GM19438 (cell line): ENCODE results near the gene ARAP1.

Experiments used
- ATAC-seq: cut with Tn5 transposase; IDR thresholded peaks from one replicate; pipeline ENCODE4 v1.9.1; 2021; ENCODE audit warnings: low read depth; ENCODE audit not compliant: unreplicated experiment

ARAP1 gene

DNA sequence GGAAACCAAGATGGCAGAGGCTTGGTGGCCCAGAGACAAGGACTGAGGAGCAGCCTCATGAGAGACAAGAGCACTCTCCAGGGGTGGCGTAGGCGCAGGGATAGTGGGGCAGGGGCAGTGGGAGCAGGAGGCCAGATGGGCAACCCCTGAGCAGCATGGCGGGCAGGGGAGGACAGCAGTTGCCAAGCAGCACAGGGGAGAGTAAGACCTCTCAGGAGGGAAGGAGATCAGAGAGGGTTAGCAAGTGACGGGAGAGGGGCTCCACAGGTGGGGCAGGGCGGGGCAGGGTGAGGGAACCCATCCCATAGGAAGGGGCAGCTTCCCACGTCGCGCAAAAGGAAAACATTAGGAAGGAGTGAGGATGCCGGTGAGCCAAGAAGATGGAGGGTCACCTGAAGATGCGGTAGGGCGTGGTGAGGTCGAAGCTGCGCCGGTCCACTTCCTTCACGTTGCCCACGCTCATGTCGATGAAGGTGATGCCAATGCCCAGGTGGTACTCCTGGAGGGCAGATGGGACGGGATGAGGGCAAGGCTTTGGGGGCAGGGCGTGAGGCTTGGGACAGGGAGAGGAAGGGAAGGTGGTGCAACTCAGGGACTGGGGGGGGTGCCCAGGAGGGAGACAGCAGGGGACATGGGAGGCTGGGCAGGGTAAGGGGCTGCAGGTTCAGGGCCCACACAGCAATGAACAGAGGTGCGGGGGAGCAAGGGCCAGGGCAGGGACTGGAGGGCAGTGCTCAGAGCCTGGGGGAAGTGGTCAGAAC is 42.5 kb downstream of the ARAP1 start:
- ATAC-seq, result no peak

DNA sequence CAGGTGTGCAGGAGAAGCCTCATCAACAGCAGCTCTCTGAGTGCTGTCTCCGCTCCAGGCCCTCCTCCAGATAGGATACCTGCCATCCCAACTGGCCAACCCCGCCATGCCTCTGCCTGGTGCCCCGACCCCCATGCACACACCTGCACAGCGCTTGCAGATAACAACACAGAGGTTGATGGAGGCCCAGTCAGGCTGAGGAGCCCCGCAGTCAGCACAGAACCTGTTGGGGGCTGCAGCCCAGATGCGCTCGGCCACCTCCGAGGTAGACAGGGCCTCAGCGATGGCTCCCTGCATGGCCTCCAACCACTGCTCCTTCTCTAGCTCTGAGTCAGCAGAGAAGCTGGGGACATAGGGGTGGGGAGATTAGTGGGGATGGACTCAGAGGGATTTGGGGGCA is 45.2 kb downstream of the ARAP1 start:
- ATAC-seq, result no peak

DNA sequence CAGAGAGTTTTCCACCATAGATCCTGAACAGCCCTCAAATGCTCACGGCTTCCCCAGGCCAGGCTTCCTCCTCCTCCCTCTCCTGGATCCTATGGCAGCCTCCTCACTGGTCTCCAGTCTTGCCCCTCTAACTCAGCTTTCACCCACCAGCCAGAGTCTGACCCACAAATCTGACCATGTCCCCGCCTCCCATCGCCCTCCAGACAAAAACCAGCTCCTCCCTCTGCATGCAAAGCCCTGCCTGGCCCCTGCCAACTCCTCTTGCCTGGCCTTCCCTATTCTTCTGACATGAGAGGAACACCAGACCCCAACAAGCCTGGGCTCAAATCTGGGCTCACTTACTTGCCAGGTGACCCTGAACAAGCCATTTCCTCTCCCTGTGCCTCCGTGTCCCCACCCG is 45.6 kb downstream of the ARAP1 start:
- ATAC-seq, result no peak

DNA sequence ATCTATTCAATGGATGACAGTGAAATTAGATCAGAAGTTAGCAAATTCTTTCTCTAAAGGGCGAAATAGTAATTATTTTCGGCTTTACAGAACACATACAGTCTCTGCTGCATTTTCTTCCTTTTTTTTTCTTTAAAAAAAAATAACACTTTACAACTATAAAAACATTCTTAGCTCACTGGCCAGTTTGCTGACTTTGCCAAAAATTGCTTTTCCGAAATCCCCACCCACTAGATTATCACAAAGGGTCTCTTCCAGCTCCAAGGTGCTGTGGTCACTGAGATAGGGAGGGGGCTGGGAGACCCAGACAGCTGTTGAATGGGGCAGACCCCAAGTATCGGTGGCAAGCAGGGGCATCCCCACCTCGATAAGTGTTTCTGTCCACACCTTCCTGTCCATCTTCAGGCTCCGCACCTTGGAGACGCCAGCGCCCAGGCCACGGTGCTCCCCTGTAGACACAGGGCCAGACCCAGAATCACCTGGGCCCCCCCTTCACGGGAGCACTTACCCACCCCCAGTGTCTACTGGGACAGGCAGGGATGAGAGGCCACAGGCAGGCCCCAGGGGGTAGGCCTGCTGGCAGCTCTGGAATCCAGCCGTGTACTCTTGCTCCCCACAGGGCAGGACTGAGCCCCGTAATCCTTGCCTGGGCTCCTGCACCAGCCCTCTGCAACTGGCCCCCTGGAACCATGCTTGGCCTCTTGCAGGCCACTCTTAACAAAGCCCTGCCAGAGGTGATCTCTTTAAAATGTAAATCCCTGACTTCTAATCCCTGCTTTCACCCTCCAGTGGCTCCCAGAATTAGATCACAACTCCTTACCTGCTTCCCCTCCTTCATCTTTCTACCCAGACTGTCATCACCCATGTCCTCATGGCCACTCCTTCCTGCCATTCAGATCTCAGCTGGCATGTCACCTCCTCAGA is 46.5 kb downstream of the ARAP1 start:
- no peak for ATAC-seq

DNA sequence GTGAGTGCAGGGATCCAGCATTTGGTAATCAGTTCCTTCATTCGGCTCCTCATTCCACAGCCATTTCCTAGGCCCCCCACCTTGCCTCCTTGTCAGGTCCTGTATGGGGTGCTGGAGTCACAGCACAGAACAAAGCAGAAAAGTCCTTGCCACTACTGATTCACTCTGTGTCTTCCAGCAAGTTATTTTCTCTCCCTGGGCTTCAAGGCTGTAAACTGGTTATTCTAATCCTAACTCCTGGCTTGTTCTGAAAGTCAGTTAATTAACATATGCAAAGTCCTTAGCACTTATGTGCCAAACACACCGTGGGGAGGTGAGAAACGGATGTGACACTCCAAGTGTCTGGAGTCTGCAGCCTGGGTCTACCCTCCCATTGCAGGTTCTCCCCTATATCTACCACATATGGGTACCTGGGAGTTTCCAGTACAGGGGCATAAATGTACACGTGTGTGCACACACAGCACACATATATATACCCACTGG is 47.4 kb downstream of the ARAP1 start:
- no peak for ATAC-seq

DNA sequence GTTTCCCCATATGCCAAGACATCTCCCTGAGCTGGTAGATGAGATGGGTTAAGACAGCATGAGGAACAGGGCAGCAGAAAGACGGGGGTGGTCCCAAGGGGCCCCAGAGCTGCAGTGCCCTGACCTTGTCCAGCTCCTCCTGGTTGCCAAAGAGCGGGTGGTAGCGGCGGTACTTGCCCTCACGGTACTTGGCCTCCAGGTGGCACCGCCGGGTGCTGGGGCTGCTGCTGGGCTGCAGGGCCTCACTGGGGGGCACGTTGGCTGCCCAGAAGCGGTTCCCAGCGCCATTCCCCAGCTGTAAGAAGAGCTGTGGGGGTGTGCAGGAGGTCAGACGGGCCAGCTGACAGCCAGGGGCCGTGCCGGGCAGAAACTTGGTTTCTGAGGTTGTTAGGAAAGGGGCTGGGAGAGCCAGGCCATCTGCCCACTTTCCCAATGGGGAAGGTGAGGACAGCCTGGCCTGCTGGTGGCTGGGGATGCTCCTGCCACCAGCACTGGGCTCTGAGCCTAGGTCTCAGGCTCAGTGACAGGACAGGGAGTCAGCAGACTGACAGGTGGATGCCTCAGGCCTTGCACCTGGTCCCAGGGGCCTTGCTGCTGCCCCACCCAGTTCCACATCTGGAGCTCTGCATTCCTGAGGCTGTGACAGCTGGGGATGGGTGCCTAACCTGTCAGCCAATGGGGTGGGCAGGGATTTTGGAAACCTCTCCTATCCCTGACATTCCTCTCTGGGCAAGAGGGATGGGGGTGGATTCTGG is 48.0 kb downstream of the ARAP1 start:
- ATAC-seq, result no peak

DNA sequence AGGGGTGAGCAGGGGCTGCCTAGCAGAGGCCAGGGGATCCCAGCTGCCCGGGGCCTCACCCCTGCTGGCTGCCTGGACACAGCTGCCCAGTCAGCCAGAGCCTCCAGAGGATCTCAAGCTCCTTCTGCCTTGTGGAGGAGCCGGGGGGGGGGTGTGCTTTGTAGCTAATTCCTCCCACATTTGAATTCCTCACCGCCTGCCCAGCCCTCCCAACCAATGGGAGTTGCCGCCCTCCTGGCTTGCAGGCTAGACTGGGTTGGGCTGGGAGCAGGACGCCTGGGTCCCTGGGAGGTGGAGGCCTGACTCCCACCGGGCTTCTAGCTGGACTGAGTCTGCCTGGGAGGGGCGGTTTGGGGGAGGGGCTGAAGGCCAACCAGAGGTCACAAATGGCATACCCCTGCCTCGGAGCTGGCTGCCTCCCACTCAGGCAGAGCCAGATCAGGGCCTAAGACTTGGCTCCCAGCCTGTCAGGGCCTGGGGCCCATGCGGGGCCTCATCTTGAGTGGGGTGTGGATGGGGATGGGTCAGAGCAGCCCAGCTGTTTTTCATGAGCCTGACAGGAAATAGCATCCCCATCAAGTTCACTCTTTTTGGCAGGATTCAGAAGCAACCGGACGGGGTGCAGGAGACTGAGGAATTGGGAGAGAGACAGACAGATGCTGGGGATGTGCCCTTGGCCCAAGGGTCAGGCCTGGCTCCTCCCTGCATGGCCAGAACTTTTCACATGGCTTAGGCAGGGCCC is 48.8 kb downstream of the ARAP1 start:
- no peak for ATAC-seq

DNA sequence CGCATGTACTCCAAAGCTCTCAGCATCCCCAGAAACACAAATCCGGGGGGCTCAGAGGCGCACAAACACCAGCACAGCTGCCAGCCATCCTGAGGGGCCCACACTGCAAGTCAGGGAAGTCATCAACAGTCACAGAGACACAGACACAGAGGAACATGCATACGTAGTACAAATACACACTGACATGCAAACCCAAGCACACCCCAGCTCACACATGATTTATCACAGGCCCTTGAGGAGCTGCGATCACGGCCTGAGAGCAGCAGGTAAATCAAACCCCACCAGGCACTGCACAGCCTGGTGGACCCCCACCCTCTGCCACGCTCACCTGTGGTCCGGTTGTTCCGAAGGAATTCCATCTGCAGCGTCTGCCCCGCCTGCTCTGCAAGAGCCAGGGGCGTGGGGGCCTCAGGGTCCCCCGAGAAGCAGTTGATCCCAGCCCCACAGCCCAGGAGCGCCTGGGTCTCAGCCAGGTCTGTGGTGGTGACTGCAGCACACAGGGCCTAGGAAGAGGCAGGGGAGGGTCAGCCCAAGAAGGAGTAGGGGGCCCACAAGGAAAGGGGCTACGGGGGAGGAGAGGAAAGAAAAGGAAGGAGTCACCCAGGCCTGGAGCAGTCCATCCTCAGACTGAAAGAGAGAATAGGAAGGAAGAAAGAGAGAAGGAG is 49.5 kb downstream of the ARAP1 start:
- no peak for ATAC-seq

DNA sequence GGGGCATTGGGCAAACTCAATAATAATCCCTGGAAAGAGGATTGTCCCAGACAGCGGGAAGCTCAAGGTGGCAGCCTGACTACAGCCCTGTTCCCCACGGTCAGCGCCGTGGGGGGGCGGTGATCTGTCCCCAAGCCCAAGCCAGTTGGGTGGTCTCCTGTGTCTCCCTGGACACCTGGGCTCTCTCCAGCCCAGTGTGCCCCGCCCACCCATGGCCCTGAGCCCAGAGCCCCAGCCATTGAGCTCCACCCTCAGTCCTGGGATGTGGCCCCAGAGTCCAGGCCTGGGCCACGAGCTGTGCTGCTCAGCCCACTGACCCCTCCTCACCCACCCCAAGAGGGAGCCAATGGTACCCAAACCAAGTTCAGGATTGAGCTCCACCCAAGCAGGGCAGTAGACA is 50.1 kb downstream of the ARAP1 start:
- no peak for ATAC-seq

DNA sequence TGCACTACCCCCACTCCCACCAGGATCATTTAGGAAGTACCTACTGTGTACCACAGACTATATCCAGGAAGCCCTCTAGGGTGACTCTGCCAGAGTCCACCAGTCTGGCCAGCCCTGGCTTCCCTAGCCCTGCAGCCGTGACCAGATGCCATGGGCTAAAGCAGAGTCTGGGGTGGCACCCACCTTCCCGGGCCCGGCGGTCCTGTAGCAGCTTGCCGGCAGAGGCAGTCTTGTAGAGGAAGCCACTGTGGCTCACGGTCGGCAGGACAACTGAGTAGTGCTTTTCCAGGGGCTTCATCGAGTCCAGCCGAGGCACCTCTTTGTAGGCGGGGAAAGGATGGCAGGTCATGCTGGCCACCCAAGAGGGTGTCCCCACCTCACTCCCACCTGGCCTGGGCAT is 50.7 kb downstream of the ARAP1 start:
- no peak for ATAC-seq

DNA sequence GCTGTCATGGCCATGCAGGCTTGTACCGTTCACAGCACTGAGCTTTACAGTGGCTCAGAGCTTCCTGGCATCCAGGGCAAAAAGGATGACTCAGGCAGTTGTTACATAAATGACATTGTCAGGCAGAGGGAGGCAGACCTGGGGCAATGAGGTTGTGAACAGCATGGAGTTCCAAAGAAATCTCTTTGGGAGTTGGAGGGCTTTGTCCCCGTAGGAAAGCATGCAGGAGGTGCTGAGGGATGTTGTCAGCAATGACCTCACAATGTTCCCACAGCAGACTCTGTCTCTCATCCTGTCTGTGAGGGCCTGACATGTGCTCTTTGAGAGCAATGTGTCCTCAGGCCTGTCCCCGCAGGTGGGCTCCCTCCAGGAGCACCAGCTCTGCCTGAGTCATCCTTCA is 52.1 kb downstream of the ARAP1 start:
- no peak for ATAC-seq

DNA sequence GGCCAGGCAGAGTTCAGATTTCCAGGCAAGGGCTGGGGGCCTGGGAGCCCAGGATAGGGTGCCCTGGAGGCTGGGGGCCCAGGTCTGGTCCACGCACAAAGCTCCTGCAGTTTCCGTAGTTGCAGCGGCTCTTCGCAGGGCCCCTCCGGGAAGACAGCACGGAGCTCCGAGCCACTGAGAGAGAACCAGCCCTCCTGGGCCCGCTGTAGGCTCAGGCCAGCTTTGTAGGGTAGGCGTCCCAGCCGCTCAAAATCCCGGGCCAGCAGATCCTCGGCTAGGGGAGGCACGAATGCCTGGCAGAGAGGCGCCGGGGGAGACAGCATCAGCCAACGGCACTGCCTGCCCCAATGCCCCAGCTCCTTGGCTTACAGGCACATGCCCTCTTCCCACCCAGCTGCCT is 54.4 kb downstream of the ARAP1 start:
- no peak for ATAC-seq

DNA sequence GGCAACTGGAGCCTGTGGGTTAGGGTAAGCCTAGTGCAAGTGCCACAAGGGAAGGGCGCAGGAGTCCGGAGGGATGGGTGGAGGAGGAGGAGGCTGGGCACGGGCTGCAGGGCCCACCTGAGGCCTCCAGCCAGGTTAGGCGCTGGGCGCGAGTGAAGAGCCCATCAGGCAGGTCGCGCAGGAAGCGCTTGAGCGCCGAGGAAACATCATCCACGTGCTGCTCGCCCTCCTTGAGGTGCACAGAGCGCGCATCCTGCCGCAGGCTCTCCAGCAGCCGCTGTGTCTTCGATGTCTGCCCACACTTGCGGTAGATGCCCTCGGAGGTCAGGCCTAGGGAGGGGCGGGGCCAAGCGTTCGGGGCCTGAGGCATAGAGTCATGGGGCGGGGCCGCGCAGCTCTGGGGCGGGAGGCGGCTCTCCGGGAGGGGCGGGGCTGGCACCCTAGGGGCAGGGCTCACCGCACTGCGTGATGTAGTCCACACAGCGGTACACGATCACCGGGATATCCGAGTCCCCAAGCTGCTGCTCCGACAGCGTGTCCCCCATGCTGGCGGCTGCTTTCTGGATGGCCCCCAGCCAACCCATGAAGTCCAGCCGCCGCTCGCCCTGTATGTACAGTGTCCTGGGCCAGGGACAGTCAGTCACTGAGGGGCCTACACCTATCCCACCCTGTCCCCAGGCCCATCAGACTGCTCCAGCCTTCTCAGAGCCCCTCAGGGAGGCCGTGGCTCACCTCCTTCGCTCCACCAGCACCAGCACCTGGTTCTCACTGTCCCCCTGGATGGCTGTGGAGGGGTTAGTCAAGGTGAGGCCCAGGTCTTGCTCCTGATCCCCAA is 55.1 kb downstream of the ARAP1 start:
- ATAC-seq, result no peak

DNA sequence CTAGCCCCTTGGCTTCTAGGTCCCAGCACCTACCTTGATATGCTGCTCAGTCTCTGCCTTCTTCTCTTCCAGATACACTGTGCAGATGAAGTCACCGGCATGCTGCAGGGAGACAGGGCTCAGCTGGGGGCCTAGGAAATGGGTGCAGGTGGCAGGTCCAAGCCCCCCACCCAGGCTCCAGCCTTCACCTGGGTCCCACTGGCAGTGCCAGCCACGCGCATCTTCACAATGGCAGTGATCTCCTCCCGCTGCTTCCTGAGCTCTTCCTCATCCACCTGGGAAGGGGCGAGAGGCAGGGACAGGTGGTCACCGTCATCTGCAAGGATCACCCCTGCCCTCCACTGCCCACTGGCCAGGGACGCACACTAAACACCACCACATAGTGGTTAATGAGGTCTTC is 56.9 kb downstream of the ARAP1 start:
- no peak for ATAC-seq

DNA sequence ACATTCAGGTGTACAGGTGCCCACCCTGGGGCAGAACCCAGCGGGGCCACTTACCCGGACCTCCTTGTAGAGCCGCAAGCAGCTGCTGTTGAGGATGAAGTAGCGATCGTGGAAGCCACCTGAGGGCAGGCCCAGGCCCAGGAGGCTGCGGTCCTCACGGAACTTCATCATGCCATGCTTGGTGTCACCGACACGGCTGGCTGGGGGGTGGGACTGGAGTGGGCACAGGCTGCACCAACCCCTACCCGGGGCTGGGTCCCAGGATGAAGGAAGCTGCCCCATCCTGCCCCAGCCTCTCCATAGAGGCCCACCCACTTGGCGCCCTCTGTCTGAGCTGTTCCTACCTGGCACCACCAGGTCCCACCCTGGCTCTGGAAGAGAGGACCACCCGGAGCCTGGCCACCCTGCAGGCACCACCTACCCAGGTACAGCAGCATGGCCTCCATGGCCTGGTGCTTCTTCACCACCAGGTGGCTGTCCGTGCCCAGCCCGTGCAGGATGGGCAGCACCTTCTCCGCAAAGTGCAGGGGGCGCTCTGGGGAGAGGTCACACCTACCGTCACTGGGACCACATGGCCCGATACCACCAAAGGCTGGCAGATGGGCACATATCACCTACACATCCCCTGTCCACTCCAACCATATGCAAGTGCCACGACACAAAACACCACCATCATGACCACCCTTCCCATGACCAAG is 58.8 kb downstream of the ARAP1 start:
- ATAC-seq, result no peak

DNA sequence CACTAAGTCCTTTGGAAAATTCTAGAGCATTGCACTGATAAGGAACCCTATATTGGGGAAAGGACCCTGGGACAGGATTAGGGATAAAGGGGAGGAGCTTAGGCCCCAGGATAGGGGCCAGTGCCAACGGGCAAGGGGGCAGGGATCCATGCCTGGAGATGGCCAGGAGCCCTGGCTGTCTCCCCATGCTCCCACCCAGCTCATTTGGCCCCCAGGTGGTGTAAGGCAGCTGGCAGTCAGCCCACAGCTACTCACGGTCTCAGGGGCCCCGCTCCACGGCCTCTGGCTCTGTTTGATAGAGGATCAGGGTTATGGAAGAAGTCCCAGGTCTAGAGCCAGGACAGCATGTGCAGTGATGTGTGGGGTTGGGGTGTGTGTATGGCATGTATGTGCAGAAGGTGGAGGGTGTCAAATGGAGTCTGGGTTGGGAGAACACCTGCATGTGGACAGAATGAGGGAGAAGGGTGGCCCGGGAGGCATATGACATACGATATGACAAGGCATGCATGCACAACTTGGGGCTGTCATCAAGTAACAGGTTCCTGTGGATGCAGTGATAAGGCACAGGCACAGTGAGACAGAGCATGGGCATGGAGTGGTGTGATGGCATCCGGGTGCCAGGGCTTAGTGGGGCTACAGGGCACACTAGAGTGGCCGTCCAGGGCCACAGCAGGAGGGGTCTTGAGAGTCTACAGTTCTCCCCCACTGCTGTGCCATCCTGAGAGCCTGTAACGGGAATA is 59.5 kb downstream of the ARAP1 start:
- ATAC-seq, result no peak

DNA sequence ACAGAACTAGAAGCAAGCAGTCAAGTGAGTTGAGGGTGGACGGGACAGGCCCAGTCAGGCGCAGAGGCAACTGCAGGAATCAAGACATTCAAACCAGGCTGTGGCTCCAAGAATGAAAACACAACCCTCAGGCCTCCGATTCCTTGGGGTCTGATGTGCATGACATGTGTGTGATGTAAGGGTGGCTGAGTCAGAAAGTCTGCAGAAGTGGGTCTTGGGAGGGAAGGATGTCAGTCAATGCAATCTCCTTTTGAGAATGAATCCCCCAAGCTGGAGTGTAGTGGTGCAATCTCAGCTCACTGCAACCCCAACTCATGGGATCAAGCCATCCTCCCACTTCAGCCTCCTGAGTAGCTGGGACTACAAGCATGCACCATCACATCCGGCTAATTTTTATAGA is 62.0 kb downstream of the ARAP1 start:
- no peak for ATAC-seq

DNA sequence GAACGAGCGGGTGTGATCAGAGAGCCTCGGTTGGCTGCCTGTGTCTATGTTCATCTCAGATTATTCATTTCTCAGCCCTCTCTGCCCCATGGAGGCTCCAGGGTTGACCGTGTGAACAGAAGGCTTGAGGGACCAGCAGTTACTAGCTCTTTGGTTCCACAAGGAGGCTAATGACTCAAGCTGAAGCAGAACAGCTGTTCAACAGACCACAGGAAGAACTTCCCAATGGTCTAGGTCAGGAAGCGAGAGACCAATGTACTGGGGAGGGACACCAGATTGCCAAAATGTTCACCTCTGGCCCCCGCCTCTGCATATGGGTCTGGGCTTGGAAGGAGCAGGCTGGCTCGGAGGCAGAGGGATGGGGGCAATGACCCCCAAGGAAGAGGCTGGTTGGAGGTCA is 63.3 kb downstream of the ARAP1 start:
- no peak for ATAC-seq
